ENCODE results near the gene PIK3R3.

DNA sequence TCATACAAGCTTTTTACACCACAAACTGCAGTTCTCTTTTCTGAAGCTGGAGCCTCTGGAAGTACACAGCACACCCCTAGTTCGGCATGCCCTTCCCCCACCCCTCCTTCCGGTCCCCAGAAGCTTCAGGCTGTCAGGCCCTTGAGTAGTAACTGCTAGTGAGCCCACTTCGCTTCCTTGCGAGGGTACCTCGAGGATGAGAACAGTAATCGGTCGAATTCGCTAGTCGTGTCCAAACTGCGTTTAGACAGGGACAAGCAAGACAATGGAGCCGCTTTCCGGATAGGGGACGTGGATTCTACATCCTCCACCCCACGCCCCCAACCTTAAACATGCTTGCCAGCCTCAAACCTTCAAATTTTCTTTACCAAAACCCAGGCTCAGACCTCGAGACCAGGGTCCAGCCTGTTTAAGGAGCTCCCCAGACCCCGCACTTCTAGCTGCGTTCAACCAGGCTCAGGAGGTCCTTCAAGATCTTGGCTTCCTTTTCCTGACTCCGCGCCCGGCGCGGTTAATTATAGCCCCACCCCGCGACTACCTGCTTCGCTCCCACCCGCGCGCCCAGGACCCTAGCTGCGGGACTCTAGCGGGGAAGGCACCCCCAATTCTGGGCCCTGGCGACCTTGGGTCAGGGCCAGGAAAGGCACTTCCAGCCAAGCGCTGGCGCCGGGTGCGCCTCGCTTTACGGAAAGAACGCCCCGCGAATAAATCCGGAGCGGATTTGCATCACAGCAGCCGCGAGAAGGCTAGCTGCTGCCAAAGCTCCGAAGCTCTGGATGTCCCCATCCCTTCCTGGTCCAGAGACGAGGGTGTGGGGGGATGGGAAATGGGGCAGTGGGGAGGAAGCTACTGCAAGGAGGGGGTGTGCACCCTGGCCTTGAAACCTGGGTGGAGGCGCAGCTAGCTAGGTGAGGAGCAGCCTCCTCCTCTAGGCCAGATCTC lies 34.4 kb upstream of the PIK3R3 start:
- TF ChIP-seq FOXP1 (CRISPR knock-in tag; IDR thresholded peaks at IDR 0.05; ENCODE audit: borderline replicate concordance) (no peak), CREB1 (CRISPR knock-in tag; IDR thresholded peaks at IDR 0.05) (peak; percentile 34; the same call in 1 of the 2 replicates), FOXK1 (CRISPR knock-in tag; IDR thresholded peaks at IDR 0.05) (no peak), NR2C2 (CRISPR knock-in tag; IDR thresholded peaks at IDR 0.05) (no peak), TEAD1 (CRISPR knock-in tag; IDR thresholded peaks at IDR 0.05) (no peak), NR1H2 (CRISPR knock-in tag; IDR thresholded peaks at IDR 0.05) (no peak), ZNF232 (CRISPR knock-in tag; IDR thresholded peaks at IDR 0.05) (no peak)
- TF ChIP-seq, protein P1, sequence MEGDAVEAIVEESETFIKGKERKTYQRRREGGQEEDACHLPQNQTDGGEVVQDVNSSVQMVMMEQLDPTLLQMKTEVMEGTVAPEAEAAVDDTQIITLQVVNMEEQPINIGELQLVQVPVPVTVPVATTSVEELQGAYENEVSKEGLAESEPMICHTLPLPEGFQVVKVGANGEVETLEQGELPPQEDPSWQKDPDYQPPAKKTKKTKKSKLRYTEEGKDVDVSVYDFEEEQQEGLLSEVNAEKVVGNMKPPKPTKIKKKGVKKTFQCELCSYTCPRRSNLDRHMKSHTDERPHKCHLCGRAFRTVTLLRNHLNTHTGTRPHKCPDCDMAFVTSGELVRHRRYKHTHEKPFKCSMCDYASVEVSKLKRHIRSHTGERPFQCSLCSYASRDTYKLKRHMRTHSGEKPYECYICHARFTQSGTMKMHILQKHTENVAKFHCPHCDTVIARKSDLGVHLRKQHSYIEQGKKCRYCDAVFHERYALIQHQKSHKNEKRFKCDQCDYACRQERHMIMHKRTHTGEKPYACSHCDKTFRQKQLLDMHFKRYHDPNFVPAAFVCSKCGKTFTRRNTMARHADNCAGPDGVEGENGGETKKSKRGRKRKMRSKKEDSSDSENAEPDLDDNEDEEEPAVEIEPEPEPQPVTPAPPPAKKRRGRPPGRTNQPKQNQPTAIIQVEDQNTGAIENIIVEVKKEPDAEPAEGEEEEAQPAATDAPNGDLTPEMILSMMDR (IDR thresholded peaks at IDR 0.05), result no peak
- TF ChIP-seq, protein P2, sequence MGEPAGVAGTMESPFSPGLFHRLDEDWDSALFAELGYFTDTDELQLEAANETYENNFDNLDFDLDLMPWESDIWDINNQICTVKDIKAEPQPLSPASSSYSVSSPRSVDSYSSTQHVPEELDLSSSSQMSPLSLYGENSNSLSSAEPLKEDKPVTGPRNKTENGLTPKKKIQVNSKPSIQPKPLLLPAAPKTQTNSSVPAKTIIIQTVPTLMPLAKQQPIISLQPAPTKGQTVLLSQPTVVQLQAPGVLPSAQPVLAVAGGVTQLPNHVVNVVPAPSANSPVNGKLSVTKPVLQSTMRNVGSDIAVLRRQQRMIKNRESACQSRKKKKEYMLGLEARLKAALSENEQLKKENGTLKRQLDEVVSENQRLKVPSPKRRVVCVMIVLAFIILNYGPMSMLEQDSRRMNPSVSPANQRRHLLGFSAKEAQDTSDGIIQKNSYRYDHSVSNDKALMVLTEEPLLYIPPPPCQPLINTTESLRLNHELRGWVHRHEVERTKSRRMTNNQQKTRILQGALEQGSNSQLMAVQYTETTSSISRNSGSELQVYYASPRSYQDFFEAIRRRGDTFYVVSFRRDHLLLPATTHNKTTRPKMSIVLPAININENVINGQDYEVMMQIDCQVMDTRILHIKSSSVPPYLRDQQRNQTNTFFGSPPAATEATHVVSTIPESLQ (CRISPR knock-in tag; IDR thresholded peaks at IDR 0.05), result no peak
- TF ChIP-seq, protein P3, sequence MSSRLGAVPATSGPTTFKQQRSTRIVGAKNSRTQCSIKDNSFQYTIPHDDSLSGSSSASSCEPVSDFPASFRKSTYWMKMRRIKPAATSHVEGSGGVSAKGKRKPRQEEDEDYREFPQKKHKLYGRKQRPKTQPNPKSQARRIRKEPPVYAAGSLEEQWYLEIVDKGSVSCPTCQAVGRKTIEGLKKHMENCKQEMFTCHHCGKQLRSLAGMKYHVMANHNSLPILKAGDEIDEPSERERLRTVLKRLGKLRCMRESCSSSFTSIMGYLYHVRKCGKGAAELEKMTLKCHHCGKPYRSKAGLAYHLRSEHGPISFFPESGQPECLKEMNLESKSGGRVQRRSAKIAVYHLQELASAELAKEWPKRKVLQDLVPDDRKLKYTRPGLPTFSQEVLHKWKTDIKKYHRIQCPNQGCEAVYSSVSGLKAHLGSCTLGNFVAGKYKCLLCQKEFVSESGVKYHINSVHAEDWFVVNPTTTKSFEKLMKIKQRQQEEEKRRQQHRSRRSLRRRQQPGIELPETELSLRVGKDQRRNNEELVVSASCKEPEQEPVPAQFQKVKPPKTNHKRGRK (CRISPR knock-in tag; IDR thresholded peaks at IDR 0.05; ENCODE audit: borderline replicate concordance), result no peak
- TF ChIP-seq, protein P4, sequence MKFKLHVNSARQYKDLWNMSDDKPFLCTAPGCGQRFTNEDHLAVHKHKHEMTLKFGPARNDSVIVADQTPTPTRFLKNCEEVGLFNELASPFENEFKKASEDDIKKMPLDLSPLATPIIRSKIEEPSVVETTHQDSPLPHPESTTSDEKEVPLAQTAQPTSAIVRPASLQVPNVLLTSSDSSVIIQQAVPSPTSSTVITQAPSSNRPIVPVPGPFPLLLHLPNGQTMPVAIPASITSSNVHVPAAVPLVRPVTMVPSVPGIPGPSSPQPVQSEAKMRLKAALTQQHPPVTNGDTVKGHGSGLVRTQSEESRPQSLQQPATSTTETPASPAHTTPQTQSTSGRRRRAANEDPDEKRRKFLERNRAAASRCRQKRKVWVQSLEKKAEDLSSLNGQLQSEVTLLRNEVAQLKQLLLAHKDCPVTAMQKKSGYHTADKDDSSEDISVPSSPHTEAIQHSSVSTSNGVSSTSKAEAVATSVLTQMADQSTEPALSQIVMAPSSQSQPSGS (CRISPR knock-in tag; IDR thresholded peaks at IDR 0.05; ENCODE audit: borderline replicate concordance, low read depth), result no peak
- TF ChIP-seq, protein P5, sequence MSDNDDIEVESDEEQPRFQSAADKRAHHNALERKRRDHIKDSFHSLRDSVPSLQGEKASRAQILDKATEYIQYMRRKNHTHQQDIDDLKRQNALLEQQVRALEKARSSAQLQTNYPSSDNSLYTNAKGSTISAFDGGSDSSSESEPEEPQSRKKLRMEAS (CRISPR knock-in tag; IDR thresholded peaks at IDR 0.05), result no peak
- TF ChIP-seq, protein P6, sequence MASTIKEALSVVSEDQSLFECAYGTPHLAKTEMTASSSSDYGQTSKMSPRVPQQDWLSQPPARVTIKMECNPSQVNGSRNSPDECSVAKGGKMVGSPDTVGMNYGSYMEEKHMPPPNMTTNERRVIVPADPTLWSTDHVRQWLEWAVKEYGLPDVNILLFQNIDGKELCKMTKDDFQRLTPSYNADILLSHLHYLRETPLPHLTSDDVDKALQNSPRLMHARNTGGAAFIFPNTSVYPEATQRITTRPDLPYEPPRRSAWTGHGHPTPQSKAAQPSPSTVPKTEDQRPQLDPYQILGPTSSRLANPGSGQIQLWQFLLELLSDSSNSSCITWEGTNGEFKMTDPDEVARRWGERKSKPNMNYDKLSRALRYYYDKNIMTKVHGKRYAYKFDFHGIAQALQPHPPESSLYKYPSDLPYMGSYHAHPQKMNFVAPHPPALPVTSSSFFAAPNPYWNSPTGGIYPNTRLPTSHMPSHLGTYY (CRISPR knock-in tag; IDR thresholded peaks at IDR 0.05), result no peak
- TF ChIP-seq, protein P7, sequence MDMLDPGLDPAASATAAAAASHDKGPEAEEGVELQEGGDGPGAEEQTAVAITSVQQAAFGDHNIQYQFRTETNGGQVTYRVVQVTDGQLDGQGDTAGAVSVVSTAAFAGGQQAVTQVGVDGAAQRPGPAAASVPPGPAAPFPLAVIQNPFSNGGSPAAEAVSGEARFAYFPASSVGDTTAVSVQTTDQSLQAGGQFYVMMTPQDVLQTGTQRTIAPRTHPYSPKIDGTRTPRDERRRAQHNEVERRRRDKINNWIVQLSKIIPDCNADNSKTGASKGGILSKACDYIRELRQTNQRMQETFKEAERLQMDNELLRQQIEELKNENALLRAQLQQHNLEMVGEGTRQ (CRISPR knock-in tag; IDR thresholded peaks at IDR 0.05), result no peak

All from WTC11 (cell line).